ENCODE results near the gene ZFPM1.

GRCh38 chr16:88528902-88529318 is 75.8 kb downstream of the ZFPM1 start:
- TF ChIP-seq CTCF (IDR thresholded peaks at IDR 0.05) (no peak), POLR2A (IDR thresholded peaks at IDR 0.05) (no peak), POLR2AphosphoS5 (IDR thresholded peaks at IDR 0.05) (no peak)
